ENCODE data around the gene SIRT4.
"Not testable (repeated sequence)": the region's sequence is repeated elsewhere in the genome, so short reads cannot be mapped to it uniquely, and the experiment has no call there.

The SIRT4 gene

GRCh38 chr12:120301962-120302815 lies at the start of gene SIRT4:
SIRT4 (plus strand) TSS chr12:120302321; CDS start chr12:120303562, 1,241 bp downstream.
- DNase-seq: peak; percentile 91

- DNase-seq: not testable (repeated sequence)
Measured at GRCh38 chr12:120253313-120253712, 48.8 kb upstream of the SIRT4 start.

- DNase-seq: no peak
Measured at GRCh38 chr12:120254809-120255208, 47.3 kb upstream of the SIRT4 start.

GRCh38 chr12:120257041-120257821 lies 44.9 kb upstream of the SIRT4 start:
- peak; percentile 71 for DNase-seq

GRCh38 chr12:120258323-120258896 lies 43.7 kb upstream of the SIRT4 start:
- DNase-seq: no peak

GRCh38 chr12:120259418-120260202 lies 42.5 kb upstream of the SIRT4 start:
- no peak for DNase-seq

GRCh38 chr12:120260607-120261006 lies 41.5 kb upstream of the SIRT4 start:
- DNase-seq: no peak

- DNase-seq: no peak
Measured at GRCh38 chr12:120261951-120262851, 39.9 kb upstream of the SIRT4 start.

GRCh38 chr12:120262852-120263747 lies 39.0 kb upstream of the SIRT4 start:
- DNase-seq: no peak

- no peak for DNase-seq
Measured at GRCh38 chr12:120263748-120264085, 38.4 kb upstream of the SIRT4 start.

- DNase-seq: no peak
Measured at GRCh38 chr12:120264086-120264903, 37.8 kb upstream of the SIRT4 start.

- no peak for DNase-seq
Measured at GRCh38 chr12:120264904-120265472, 37.1 kb upstream of the SIRT4 start.

GRCh38 chr12:120265473-120266179 lies 36.5 kb upstream of the SIRT4 start, which contains the start of gene PXN:
PXN (minus strand) TSS chr12:120265730; CDS start chr12:120265629, 101 bp downstream.
- DNase-seq: peak; percentile 92

GRCh38 chr12:120266180-120266870 lies 35.8 kb upstream of the SIRT4 start:
- no peak for DNase-seq

- no peak for DNase-seq
Measured at GRCh38 chr12:120267736-120268135, 34.4 kb upstream of the SIRT4 start.

- DNase-seq: no peak
Measured at GRCh38 chr12:120276734-120277133, 25.4 kb upstream of the SIRT4 start.

GRCh38 chr12:120278137-120279069 lies 23.7 kb upstream of the SIRT4 start:
- no peak for DNase-seq
